ENCODE data around the gene SUPT5H.

The SUPT5H gene

DNA sequence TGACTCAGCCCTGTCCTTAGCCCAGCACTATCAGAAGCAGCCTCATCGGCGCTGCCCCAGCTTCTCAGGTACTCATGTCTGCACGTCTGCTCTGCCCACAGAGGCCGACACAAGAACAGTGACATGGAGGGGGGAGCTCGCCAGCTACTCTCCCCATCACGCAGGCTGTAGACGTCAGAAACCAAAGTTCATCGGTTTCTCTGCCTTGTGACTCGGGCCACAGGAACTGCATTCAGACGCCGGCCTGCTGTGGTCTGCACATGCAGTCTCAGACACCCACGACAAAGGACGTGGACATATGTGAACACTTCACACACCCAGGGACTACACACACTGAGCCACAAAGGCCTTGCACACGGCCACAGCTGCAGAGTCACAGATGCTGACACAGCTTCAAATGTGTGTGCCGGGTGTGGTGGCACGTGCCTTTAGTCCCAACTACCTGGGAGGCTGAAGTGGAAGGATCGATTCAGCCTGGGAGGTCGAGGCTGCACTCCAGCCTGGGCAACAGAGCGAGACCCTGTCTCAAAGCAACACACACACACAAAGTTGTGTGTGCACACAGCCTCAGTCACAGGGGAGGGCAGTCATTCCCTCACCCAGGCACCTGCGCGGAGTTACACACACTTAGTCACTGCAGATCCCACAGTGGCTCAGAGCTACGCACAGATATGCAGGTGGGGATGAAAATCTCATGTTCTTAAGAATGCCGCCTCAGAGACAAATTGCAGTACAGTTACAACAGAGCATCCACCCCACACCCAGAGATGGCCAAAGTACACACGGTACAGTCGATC lies 43.6 kb upstream of the SUPT5H start:
- no peaks in the 10 kb centered on the region for H3K9me3 ChIP-seq (replicated peaks; ENCODE audit: insufficient read depth, low read length)
- peak overlapping the region; percentile 100 for H3K27ac ChIP-seq (ENCODE audit: low read length)
- H4K20me1 ChIP-seq (ENCODE audit: insufficient read depth, low read length) = no peaks in the 10 kb centered on the region
- peak overlapping the region; percentile 94 for H3K4me2 ChIP-seq (ENCODE audit: low read depth, low read length)
- H3K4me3 ChIP-seq (ENCODE audit: low read length) = peak overlapping the region; percentile 60; the same call in 1 of the 2 replicates
- TF ChIP-seq CTCF (IDR thresholded peaks at IDR 0.05; ENCODE audit: low read length) = no peak
- TF ChIP-seq EZH2phosphoT487 (IDR thresholded peaks at IDR 0.05; ENCODE audit: low read length) = no peak
- TF ChIP-seq EZH2 (optimal IDR thresholded peaks at IDR 0.05; ENCODE audit: low read depth, low read length) = no peak
- no peaks in the 10 kb centered on the region for H3K9me2 ChIP-seq (replicated peaks; ENCODE audit: insufficient read depth, low read length)
- H3K4me1 ChIP-seq (ENCODE audit: low read length) = peaks cover 54% of the 10 kb centered on the region
- H3K9ac ChIP-seq (ENCODE audit: low read length) = peak overlapping the region; percentile 100
- peak overlapping the region; percentile 49; the same call in 1 of the 2 replicates for H2AFZ ChIP-seq (ENCODE audit: low read length)
- H3K79me2 ChIP-seq (ENCODE audit: low read length) = peaks cover 9% of the 10 kb centered on the region
- H3K27me3 ChIP-seq (replicated peaks; ENCODE audit: insufficient read depth, low read length) = no peaks in the 10 kb centered on the region
- H3K36me3 ChIP-seq (replicated peaks; ENCODE audit: insufficient read depth, low read length) = no peaks in the 10 kb centered on the region
- peak; percentile 80 for DNase-seq
- peaks cover 80% of the 10 kb centered on the region for H3F3A ChIP-seq (ENCODE audit: insufficient read depth, low read length)

- Histone ChIP-seq H3K4me3 (ENCODE audit: low read length) (peak overlapping the region; percentile 60), H3K4me2 (ENCODE audit: low read depth, low read length) (peak overlapping the region; percentile 94), H3K9me3 (replicated peaks; ENCODE audit: insufficient read depth, low read length) (no peaks in the 10 kb centered on the region), H3F3A (ENCODE audit: insufficient read depth, low read length) (peaks cover 81% of the 10 kb centered on the region), H3K79me2 (ENCODE audit: low read length) (peaks cover 17% of the 10 kb centered on the region), H3K4me1 (ENCODE audit: low read length) (peaks cover 47% of the 10 kb centered on the region), H3K27ac (ENCODE audit: low read length) (peak overlapping the region; percentile 100), H3K36me3 (replicated peaks; ENCODE audit: insufficient read depth, low read length) (0 out of 2 replicates have a peak, but pooled peaks cover under 1% of the 10 kb centered on the region), H2AFZ (ENCODE audit: low read length) (peak overlapping the region; percentile 49), H3K27me3 (replicated peaks; ENCODE audit: insufficient read depth, low read length) (no peaks in the 10 kb centered on the region), H3K9me2 (replicated peaks; ENCODE audit: insufficient read depth, low read length) (no peaks in the 10 kb centered on the region), H3K9ac (ENCODE audit: low read length) (peak overlapping the region; percentile 100), H4K20me1 (ENCODE audit: insufficient read depth, low read length) (peaks cover 7% of the 10 kb centered on the region; the same call in 1 of the 2 replicates)
- DNase-seq = peak; percentile 91
- TF ChIP-seq CTCF (IDR thresholded peaks at IDR 0.05; ENCODE audit: low read length) (no peak), EZH2 (optimal IDR thresholded peaks at IDR 0.05; ENCODE audit: low read depth, low read length) (no peak), EZH2phosphoT487 (IDR thresholded peaks at IDR 0.05; ENCODE audit: low read length) (no peak)
These were observed 42.8 kb upstream of the SUPT5H start for GRCh38 chr19:39402346-39403300.

GRCh38 chr19:39403331-39404312 lies 41.8 kb upstream of the SUPT5H start:
- no peaks in the 10 kb centered on the region for H3K27me3 ChIP-seq (replicated peaks; ENCODE audit: insufficient read depth, low read length)
- peak overlapping the region; percentile 100 for H3K9ac ChIP-seq (ENCODE audit: low read length)
- H3K9me2 ChIP-seq (replicated peaks; ENCODE audit: insufficient read depth, low read length) = no peaks in the 10 kb centered on the region
- H3K4me2 ChIP-seq (ENCODE audit: low read depth, low read length) = peak overlapping the region; percentile 94
- peaks cover 82% of the 10 kb centered on the region for H3F3A ChIP-seq (ENCODE audit: insufficient read depth, low read length)
- H3K4me3 ChIP-seq (ENCODE audit: low read length) = peak overlapping the region; percentile 60
- H3K9me3 ChIP-seq (replicated peaks; ENCODE audit: insufficient read depth, low read length) = no peaks in the 10 kb centered on the region
- DNase-seq = peak; percentile 89
- TF ChIP-seq EZH2 (optimal IDR thresholded peaks at IDR 0.05; ENCODE audit: low read depth, low read length) (no peak), CTCF (IDR thresholded peaks at IDR 0.05; ENCODE audit: low read length) (no peak), EZH2phosphoT487 (IDR thresholded peaks at IDR 0.05; ENCODE audit: low read length) (no peak)
- H3K36me3 ChIP-seq (replicated peaks; ENCODE audit: insufficient read depth, low read length) = peaks cover 10% of the 10 kb centered on the region; the same call in 1 of the 2 replicates
- H2AFZ ChIP-seq (ENCODE audit: low read length) = no peak overlapping the region
- H4K20me1 ChIP-seq (ENCODE audit: insufficient read depth, low read length) = peaks cover 17% of the 10 kb centered on the region; the same call in 1 of the 2 replicates
- peak overlapping the region; percentile 100 for H3K27ac ChIP-seq (ENCODE audit: low read length)
- peaks cover 37% of the 10 kb centered on the region for H3K4me1 ChIP-seq (ENCODE audit: low read length)
- peaks cover 20% of the 10 kb centered on the region for H3K79me2 ChIP-seq (ENCODE audit: low read length)
